ENCODE results near the gene WARS2.

DNA sequence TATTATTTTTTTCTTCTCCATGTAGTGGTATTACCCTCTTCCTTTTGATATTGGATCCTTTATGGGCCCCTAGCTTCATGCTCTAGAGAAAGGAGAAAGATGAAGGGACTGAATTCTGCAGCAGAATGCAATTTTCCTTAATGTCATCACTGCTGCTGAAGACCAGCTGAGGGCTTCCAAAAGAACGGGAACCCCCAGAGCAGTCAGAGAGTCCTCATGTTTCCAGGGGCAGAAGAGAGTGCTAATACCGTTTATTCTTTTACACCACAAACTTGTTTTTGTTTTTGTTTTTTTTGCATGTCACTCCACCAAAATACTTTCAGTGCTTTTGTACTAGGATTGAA is 131.2 kb downstream of the WARS2 start:
- TF ChIP-seq GATA2 (IDR thresholded peaks at IDR 0.05; ENCODE audit: low read depth, low read length): no peak
- no peak for TF ChIP-seq GATA3 (IDR thresholded peaks at IDR 0.05; ENCODE audit: low read depth, low read length)

Data from SH-SY5Y (cell line).